ENCODE results near the gene CMIP.

- TF ChIP-seq CTCF (IDR thresholded peaks at IDR 0.05) = no peak
- no peak for TF ChIP-seq POLR2A (IDR thresholded peaks at IDR 0.05)
These were observed 162.4 kb downstream of the CMIP start for GRCh38 chr16:81607006-81607405.
